ENCODE results near the gene FBXW12.

FBXW12 gene

GRCh38 chr3:48433472-48434118 lies 61.6 kb downstream of the FBXW12 start:
- H3K4me1 ChIP-seq (ENCODE audit: insufficient read depth, insufficient read length) = peaks cover 19% of the 10 kb centered on the region
- H3K4me3 ChIP-seq (ENCODE audit: insufficient read length, low read depth) = no peak overlapping the region
- peaks cover 55% of the 10 kb centered on the region for H3K36me3 ChIP-seq (ENCODE audit: insufficient read depth, insufficient read length, low read length)
- no peak for DNase-seq (ENCODE audit: low read depth, low spot score)
- TF ChIP-seq YY1 (IDR thresholded peaks at IDR 0.05; ENCODE audit: insufficient read depth, insufficient read length) (no peak), ZNF274 (IDR thresholded peaks at IDR 0.05; ENCODE audit: low read depth, low read length) (no peak), SUZ12 (IDR thresholded peaks at IDR 0.05; ENCODE audit: extremely low read depth, insufficient read depth, insufficient read length) (no peak)
- H3K9me3 ChIP-seq (ENCODE audit: insufficient read depth, low read length) = no peaks in the 10 kb centered on the region
- no peak overlapping the region for H3K9ac ChIP-seq (ENCODE audit: insufficient read length, low read depth)
- H3K27me3 ChIP-seq (ENCODE audit: insufficient read depth, insufficient read length) = no peaks in the 10 kb centered on the region

- Histone ChIP-seq H3K9ac (ENCODE audit: insufficient read length, low read depth) (no peak overlapping the region), H3K4me3 (ENCODE audit: insufficient read length, low read depth) (no peak overlapping the region), H3K27me3 (ENCODE audit: insufficient read depth, insufficient read length) (no peaks in the 10 kb centered on the region), H3K9me3 (ENCODE audit: insufficient read depth, low read length) (no peaks in the 10 kb centered on the region), H3K36me3 (ENCODE audit: insufficient read depth, insufficient read length, low read length) (peaks cover 55% of the 10 kb centered on the region), H3K4me1 (ENCODE audit: insufficient read depth, insufficient read length) (peaks cover 19% of the 10 kb centered on the region)
- TF ChIP-seq ZNF274 (IDR thresholded peaks at IDR 0.05; ENCODE audit: low read depth, low read length) = no peak
- no peak for TF ChIP-seq YY1 (IDR thresholded peaks at IDR 0.05; ENCODE audit: insufficient read depth, insufficient read length)
- TF ChIP-seq SUZ12 (IDR thresholded peaks at IDR 0.05; ENCODE audit: extremely low read depth, insufficient read depth, insufficient read length) = no peak
- DNase-seq (ENCODE audit: low read depth, low spot score) = no peak
Measured at GRCh38 chr3:48434591-48435222, 62.7 kb downstream of the FBXW12 start.

GRCh38 chr3:48435223-48435595 lies 63.2 kb downstream of the FBXW12 start:
- Histone ChIP-seq H3K9me3 (ENCODE audit: insufficient read depth, low read length) (no peaks in the 10 kb centered on the region), H3K36me3 (ENCODE audit: insufficient read depth, insufficient read length, low read length) (peaks cover 55% of the 10 kb centered on the region), H3K4me3 (ENCODE audit: insufficient read length, low read depth) (no peak overlapping the region), H3K9ac (ENCODE audit: insufficient read length, low read depth) (no peak overlapping the region), H3K27me3 (ENCODE audit: insufficient read depth, insufficient read length) (no peaks in the 10 kb centered on the region), H3K4me1 (ENCODE audit: insufficient read depth, insufficient read length) (peaks cover 19% of the 10 kb centered on the region)
- DNase-seq (ENCODE audit: low read depth, low spot score) = no peak
- TF ChIP-seq ZNF274 (IDR thresholded peaks at IDR 0.05; ENCODE audit: low read depth, low read length) (no peak), SUZ12 (IDR thresholded peaks at IDR 0.05; ENCODE audit: extremely low read depth, insufficient read depth, insufficient read length) (no peak), YY1 (IDR thresholded peaks at IDR 0.05; ENCODE audit: insufficient read depth, insufficient read length) (no peak)

GRCh38 chr3:48435774-48436476 lies 63.9 kb downstream of the FBXW12 start:
- Histone ChIP-seq H3K27me3 (ENCODE audit: insufficient read depth, insufficient read length) (no peaks in the 10 kb centered on the region), H3K4me3 (ENCODE audit: insufficient read length, low read depth) (no peak overlapping the region), H3K4me1 (ENCODE audit: insufficient read depth, insufficient read length) (peaks cover 13% of the 10 kb centered on the region), H3K9ac (ENCODE audit: insufficient read length, low read depth) (no peak overlapping the region), H3K9me3 (ENCODE audit: insufficient read depth, low read length) (no peaks in the 10 kb centered on the region), H3K36me3 (ENCODE audit: insufficient read depth, insufficient read length, low read length) (peaks cover 54% of the 10 kb centered on the region)
- DNase-seq (ENCODE audit: low read depth, low spot score) = peak; percentile 90
- TF ChIP-seq ZNF274 (IDR thresholded peaks at IDR 0.05; ENCODE audit: low read depth, low read length) (no peak), YY1 (IDR thresholded peaks at IDR 0.05; ENCODE audit: insufficient read depth, insufficient read length) (no peak), SUZ12 (IDR thresholded peaks at IDR 0.05; ENCODE audit: extremely low read depth, insufficient read depth, insufficient read length) (no peak)

- H3K9me3 ChIP-seq (ENCODE audit: insufficient read depth, low read length) = no peaks in the 10 kb centered on the region
- H3K4me3 ChIP-seq (ENCODE audit: insufficient read length, low read depth) = no peak overlapping the region
- H3K4me1 ChIP-seq (ENCODE audit: insufficient read depth, insufficient read length) = peaks cover 13% of the 10 kb centered on the region
- no peaks in the 10 kb centered on the region for H3K27me3 ChIP-seq (ENCODE audit: insufficient read depth, insufficient read length)
- H3K36me3 ChIP-seq (ENCODE audit: insufficient read depth, insufficient read length, low read length) = peaks cover 53% of the 10 kb centered on the region
- DNase-seq (ENCODE audit: low read depth, low spot score) = no peak
- TF ChIP-seq SUZ12 (IDR thresholded peaks at IDR 0.05; ENCODE audit: extremely low read depth, insufficient read depth, insufficient read length) = no peak
- no peak for TF ChIP-seq ZNF274 (IDR thresholded peaks at IDR 0.05; ENCODE audit: low read depth, low read length)
- TF ChIP-seq YY1 (IDR thresholded peaks at IDR 0.05; ENCODE audit: insufficient read depth, insufficient read length) = no peak
- no peak overlapping the region for H3K9ac ChIP-seq (ENCODE audit: insufficient read length, low read depth)
Measured at GRCh38 chr3:48436477-48436787, 64.4 kb downstream of the FBXW12 start.

GRCh38 chr3:48436855-48437254 lies 64.8 kb downstream of the FBXW12 start:
- Histone ChIP-seq H3K4me3 (ENCODE audit: insufficient read length, low read depth) (no peak overlapping the region), H3K36me3 (ENCODE audit: insufficient read depth, insufficient read length, low read length) (peaks cover 53% of the 10 kb centered on the region), H3K9ac (ENCODE audit: insufficient read length, low read depth) (no peak overlapping the region), H3K27me3 (ENCODE audit: insufficient read depth, insufficient read length) (no peaks in the 10 kb centered on the region), H3K4me1 (ENCODE audit: insufficient read depth, insufficient read length) (peaks cover 15% of the 10 kb centered on the region), H3K9me3 (ENCODE audit: insufficient read depth, low read length) (no peaks in the 10 kb centered on the region)
- no peak for DNase-seq (ENCODE audit: low read depth, low spot score)
- TF ChIP-seq SUZ12 (IDR thresholded peaks at IDR 0.05; ENCODE audit: extremely low read depth, insufficient read depth, insufficient read length) = no peak
- no peak for TF ChIP-seq YY1 (IDR thresholded peaks at IDR 0.05; ENCODE audit: insufficient read depth, insufficient read length)
- no peak for TF ChIP-seq ZNF274 (IDR thresholded peaks at IDR 0.05; ENCODE audit: low read depth, low read length)

GRCh38 chr3:48437812-48438211 lies 65.8 kb downstream of the FBXW12 start:
- Histone ChIP-seq H3K36me3 (ENCODE audit: insufficient read depth, insufficient read length, low read length) (peaks cover 50% of the 10 kb centered on the region), H3K9me3 (ENCODE audit: insufficient read depth, low read length) (no peaks in the 10 kb centered on the region), H3K4me3 (ENCODE audit: insufficient read length, low read depth) (no peak overlapping the region), H3K4me1 (ENCODE audit: insufficient read depth, insufficient read length) (peaks cover 15% of the 10 kb centered on the region), H3K9ac (ENCODE audit: insufficient read length, low read depth) (no peak overlapping the region), H3K27me3 (ENCODE audit: insufficient read depth, insufficient read length) (no peaks in the 10 kb centered on the region)
- no peak for DNase-seq (ENCODE audit: low read depth, low spot score)
- TF ChIP-seq SUZ12 (IDR thresholded peaks at IDR 0.05; ENCODE audit: extremely low read depth, insufficient read depth, insufficient read length) = no peak
- TF ChIP-seq YY1 (IDR thresholded peaks at IDR 0.05; ENCODE audit: insufficient read depth, insufficient read length) = no peak
- no peak for TF ChIP-seq ZNF274 (IDR thresholded peaks at IDR 0.05; ENCODE audit: low read depth, low read length)
